Activated CD8-positive, alpha-beta T cell treated with anti-CD3 and anti-CD28 coated beads for 36 hours (primary cell): ENCODE results near the gene SV2B. TPM values are rescaled to one million over a fixed set of nuclear protein-coding genes. Genes with fewer than 3 reads are reported as not detected.

ENCODE experiments used
- ATAC-seq: fragments of 200-7000 bp; cut with Tn5 transposase; one replicate; pipeline ENCODE4 v1.10.0; 2021; ENCODE audit warnings: mild to moderate bottlenecking, moderate library complexity
- CTCF ChIA-PET: fragments of 350-600 bp; sonication (Branson Sonifier 250); formaldehyde crosslinking; loops from one replicate; lab custom pipeline; 2021; ENCODE audit warnings: antibody characterized with exemption; lab: Charles Lee
- POLR2A ChIA-PET: fragments of 350-600 bp; sonication (Branson Sonifier 250); formaldehyde crosslinking; loops from one replicate; lab custom pipeline; 2021; ENCODE audit warnings: antibody characterized with exemption; lab: Charles Lee
- DNase-seq: peaks from one replicate; pipeline ENCODE4 v3.0.0-alpha.2; 2020
- H3K27ac Mint-ChIP-seq: one replicate; pipeline ENCODE4 v1.8.0; 2021; ENCODE audit warnings: mild to moderate bottlenecking, mixed read lengths
- H3K27me3 Mint-ChIP-seq: one replicate; pipeline ENCODE4 v1.8.0; 2021; ENCODE audit warnings: mixed read lengths
- H3K36me3 Mint-ChIP-seq: one replicate; pipeline ENCODE4 v1.8.0; 2021; ENCODE audit warnings: low read depth, mixed read lengths
- H3K4me1 Mint-ChIP-seq: one replicate; pipeline ENCODE4 v1.8.0; 2021; ENCODE audit warnings: low read depth, mixed read lengths
- H3K4me3 Mint-ChIP-seq: one replicate; pipeline ENCODE4 v1.8.0; 2021; ENCODE audit warnings: mild to moderate bottlenecking, moderate library complexity, mixed read lengths
- H3K9me3 Mint-ChIP-seq: one replicate; pipeline ENCODE4 v1.8.0; 2021; ENCODE audit warnings: mixed read lengths
- CTCF ChIP-seq: fragments of 200-600 bp; IDR thresholded peaks from one replicate; pipeline ENCODE4 v1.8.0; 2022; ENCODE audit warnings: antibody characterized with exemption, mild to moderate bottlenecking
- intact Hi-C: fragments of 100-400 bp; cut with micrococcal nuclease; formaldehyde crosslinking; loops from one replicate; pipeline ENCODE4 v1.10.0; 2022
- total RNA-seq, 2 experiments: library from RNA; stranded (reverse); gene quantifications; one replicate each; pipeline ENCODE4 v1.2.3, GENCODE V29; 2021

Gene SV2B
- total RNA-seq, 2 experiments from 2014 or later, result not detected

- H3K4me1 Mint-ChIP-seq, result peaks cover 3% of the 10 kb centered on the region
- peak; percentile 49 for ATAC-seq
- peaks cover 10% of the 10 kb centered on the region for H3K27me3 Mint-ChIP-seq
- no peak overlapping the region for H3K27ac Mint-ChIP-seq
- no peak for DNase-seq
- no peaks in the 10 kb centered on the region for H3K9me3 Mint-ChIP-seq
- POLR2A ChIA-PET, result no interaction called here
- H3K4me3 Mint-ChIP-seq, result no peak overlapping the region
- TF ChIP-seq CTCF, result peak; percentile 87
- no peaks in the 10 kb centered on the region for H3K36me3 Mint-ChIP-seq
- CTCF ChIA-PET, result interaction anchor here (0.6 to 6.1 kb wide), 32 partner anchors 9 to 780 kb away, joined by 3 to 37 read pairs (median 3); no protein-coding TSS in a partner anchor
- intact Hi-C loops, result loop anchor here (5.0 to 10.0 kb wide), 4 partner anchors 219 to 774 kb away; partner anchors contain the start of gene SLCO3A1
Observed at GRCh38 chr15:91302588-91303439, 202.8 kb downstream of the SV2B start.

DNA sequence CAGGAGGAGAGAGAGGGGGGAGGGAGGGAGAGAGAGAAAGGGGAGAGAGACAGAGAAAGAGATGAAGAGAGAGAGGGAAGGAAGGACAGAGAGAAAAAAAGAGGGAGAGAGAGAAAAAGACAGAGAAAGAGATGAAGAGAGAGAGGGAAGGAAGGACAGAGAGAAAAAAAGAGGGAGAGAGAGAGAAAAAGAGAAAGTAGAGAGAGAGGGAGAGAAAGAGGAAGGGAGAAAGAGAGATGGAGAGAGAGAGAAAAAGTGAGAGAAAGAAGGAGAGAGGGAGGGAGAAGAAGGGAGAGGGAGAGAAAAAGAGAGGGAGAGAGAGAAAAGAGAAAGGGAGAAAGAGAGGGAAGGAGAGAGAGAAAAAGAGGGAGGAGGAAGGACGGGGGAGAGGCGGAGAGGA is 204.2 kb downstream of the SV2B start:
- CTCF ChIA-PET, result interaction anchor here (3.6 to 6.1 kb wide), 2 partner anchors 32 to 773 kb away, joined by 14 to 37 read pairs; no protein-coding TSS in a partner anchor
- H3K36me3 Mint-ChIP-seq, result no peaks in the 10 kb centered on the region
- ATAC-seq, result no peak
- H3K9me3 Mint-ChIP-seq, result no peaks in the 10 kb centered on the region
- intact Hi-C loops, result loop anchor here (5.0 to 10.0 kb wide), 4 partner anchors 218 to 773 kb away; partner anchors contain the start of gene SLCO3A1
- H3K4me3 Mint-ChIP-seq, result no peak overlapping the region
- TF ChIP-seq CTCF, result no peak
- peaks cover 12% of the 10 kb centered on the region for H3K27me3 Mint-ChIP-seq
- DNase-seq, result no peak
- peaks cover 13% of the 10 kb centered on the region for H3K4me1 Mint-ChIP-seq
- no peak overlapping the region for H3K27ac Mint-ChIP-seq
- POLR2A ChIA-PET, result no interaction called here

DNA sequence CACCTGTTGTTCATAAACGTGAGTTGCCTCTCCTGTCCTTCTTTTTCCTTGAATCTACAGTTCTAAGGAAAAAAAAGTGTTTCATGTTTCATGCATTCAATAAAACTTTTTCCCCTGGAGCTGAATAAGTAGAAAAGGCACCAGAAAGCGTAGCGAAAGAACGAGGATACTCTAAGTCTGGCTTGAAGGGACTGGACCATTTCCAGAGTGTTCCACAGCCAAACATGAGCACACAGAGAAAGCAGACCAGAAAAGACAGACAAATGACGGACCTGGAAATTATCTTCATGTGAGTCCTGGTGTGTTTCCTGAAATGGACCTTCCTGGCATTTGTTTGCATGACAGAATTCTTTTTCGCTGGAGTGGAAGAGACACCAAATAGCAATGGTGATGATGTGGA is 204.7 kb downstream of the SV2B start:
- H3K27ac Mint-ChIP-seq, result no peak overlapping the region
- intact Hi-C loops, result loop anchor here (5.0 to 10.0 kb wide), 4 partner anchors 218 to 773 kb away; partner anchors contain the start of gene SLCO3A1
- no peak for DNase-seq
- ChIA-PET CTCF (interaction anchor here (6.1 kb wide), 1 partner anchor 772 kb away, joined by 37 read pairs; no protein-coding TSS in a partner anchor), POLR2A (no interaction called here)
- ATAC-seq, result no peak
- no peak overlapping the region for H3K4me3 Mint-ChIP-seq
- peaks cover 17% of the 10 kb centered on the region for H3K4me1 Mint-ChIP-seq
- H3K36me3 Mint-ChIP-seq, result no peaks in the 10 kb centered on the region
- TF ChIP-seq CTCF, result no peak
- H3K9me3 Mint-ChIP-seq, result no peaks in the 10 kb centered on the region
- peaks cover 13% of the 10 kb centered on the region for H3K27me3 Mint-ChIP-seq

DNA sequence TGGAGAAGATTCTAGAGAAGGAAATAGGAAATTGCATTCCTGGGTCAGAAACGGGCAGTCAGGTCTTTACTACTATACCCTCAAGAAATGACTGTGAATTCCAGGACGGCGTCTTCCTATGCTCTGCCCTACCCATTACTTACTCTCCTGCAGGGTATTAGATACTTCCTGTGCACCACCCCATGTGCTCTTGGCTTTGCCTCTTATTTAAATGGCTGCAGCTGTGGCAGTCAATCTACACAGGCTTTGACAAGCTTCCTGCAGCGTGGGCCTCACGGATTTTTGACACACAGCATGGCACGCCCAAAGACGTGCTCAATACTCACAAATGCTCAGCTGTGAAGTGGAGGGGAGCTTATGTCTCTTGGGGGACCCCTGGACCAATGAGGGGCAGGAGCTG is 206.1 kb downstream of the SV2B start:
- ATAC-seq (no peak), DNase-seq (no peak)
- H3K27ac Mint-ChIP-seq, result no peak overlapping the region
- TF ChIP-seq CTCF, result no peak
- no peak overlapping the region for H3K4me3 Mint-ChIP-seq
- H3K9me3 Mint-ChIP-seq, result no peaks in the 10 kb centered on the region
- intact Hi-C loops, result loop anchor here (10.0 kb wide), 2 partner anchors 399 to 549 kb away; partner anchors contain the start of gene SLCO3A1
- H3K4me1 Mint-ChIP-seq, result peaks cover 22% of the 10 kb centered on the region
- peaks cover 14% of the 10 kb centered on the region for H3K27me3 Mint-ChIP-seq
- H3K36me3 Mint-ChIP-seq, result no peaks in the 10 kb centered on the region
- CTCF ChIA-PET, result no interaction called here
- POLR2A ChIA-PET, result no interaction called here

- DNase-seq, result no peak
- peaks cover 34% of the 10 kb centered on the region for H3K4me1 Mint-ChIP-seq
- peaks cover 14% of the 10 kb centered on the region for H3K27me3 Mint-ChIP-seq
- no peak overlapping the region for H3K27ac Mint-ChIP-seq
- no peaks in the 10 kb centered on the region for H3K36me3 Mint-ChIP-seq
- intact Hi-C loops, result loop anchor here (10.0 kb wide), 2 partner anchors 397 to 547 kb away; partner anchors contain the start of gene SLCO3A1
- ATAC-seq, result no peak
- no peaks in the 10 kb centered on the region for H3K9me3 Mint-ChIP-seq
- CTCF ChIA-PET, result no interaction called here
- TF ChIP-seq CTCF, result no peak
- H3K4me3 Mint-ChIP-seq, result no peak overlapping the region
- POLR2A ChIA-PET, result no interaction called here
Observed at GRCh38 chr15:91307601-91308000, 207.5 kb downstream of the SV2B start.
